Mesodermal cell (in vitro differentiated cells): ENCODE results near the gene GDF11.
A peak's percentile ranks its signal among the peaks of the same experiment; 100 is the strongest.

ENCODE experiments used
- H3K27ac ChIP-seq: 2 replicates; pipeline ENCODE4 v1.7.0; 2013; ENCODE audit warnings: mild to moderate bottlenecking, low read depth, low read length, moderate library complexity; ENCODE audit not compliant: severe bottlenecking
- H3K36me3 ChIP-seq: 2 replicates; pipeline ENCODE4 v1.7.1; 2013; ENCODE audit warnings: mild to moderate bottlenecking, low read length, moderate library complexity; ENCODE audit not compliant: control insufficient read depth, insufficient read depth
- H3K4me1 ChIP-seq: one replicate; pipeline ENCODE4 v1.7.1; 2013; ENCODE audit warnings: mild to moderate bottlenecking, low read length; ENCODE audit not compliant: insufficient read depth, control insufficient read depth, poor library complexity, severe bottlenecking
- H3K4me3 ChIP-seq: 2 replicates; pipeline ENCODE4 v1.7.0; 2013; ENCODE audit warnings: low read length, control low read depth, mild to moderate bottlenecking; ENCODE audit not compliant: insufficient read depth, poor library complexity, severe bottlenecking; ENCODE audit errors: extremely low read depth
- H3K9me3 ChIP-seq: 2 replicates; pipeline ENCODE4 v1.7.1; 2013; ENCODE audit warnings: mild to moderate bottlenecking, low read length, moderate library complexity; ENCODE audit not compliant: control insufficient read depth
- WGBS, 2 experiments: methylation state at CpG; one replicate each; pipeline ENCODE4 v1.1.5; 2013; ENCODE audit warnings: missing lambda C conversion rate in 2 of 2; ENCODE audit not compliant: insufficient coverage in 2 of 2; 5-methylcytosine and 5-hydroxymethylcytosine counted together

GDF11 gene

GRCh38 chr12:55718015-55718414, 24.9 kb upstream of the GDF11 start:
- Histone ChIP-seq H3K4me1 (peaks cover 32% of the 10 kb centered on the region), H3K27ac (peak overlapping the region; percentile 41), H3K36me3 (peaks cover 11% of the 10 kb centered on the region), H3K4me3 (peak overlapping the region; percentile 2), H3K9me3 (no peaks in the 10 kb centered on the region)
- 53% methylated on average over 2 of the region's 4 CpGs; no CpG with 5 or more reads in 1 of the 2 experiments for WGBS, 2 experiments

- 64 to 93% methylated on average over 2 to 3 of the region's 4 CpGs for WGBS, 2 experiments
- Histone ChIP-seq H3K9me3 (no peaks in the 10 kb centered on the region), H3K4me3 (no peak overlapping the region), H3K27ac (peak overlapping the region; percentile 41), H3K4me1 (peaks cover 32% of the 10 kb centered on the region), H3K36me3 (peaks cover 17% of the 10 kb centered on the region)
These were observed 24.2 kb upstream of the GDF11 start for GRCh38 chr12:55718624-55719275.

- H3K36me3 ChIP-seq = peaks cover 24% of the 10 kb centered on the region
- H3K4me1 ChIP-seq = peaks cover 32% of the 10 kb centered on the region
- no peaks in the 10 kb centered on the region for H3K9me3 ChIP-seq
- H3K27ac ChIP-seq = no peak overlapping the region
- WGBS, 2 experiments = 86% methylated on average over 3 of the region's 7 CpGs; no CpG with 5 or more reads in 1 of the 2 experiments
- H3K4me3 ChIP-seq = no peak overlapping the region
These were observed 23.6 kb upstream of the GDF11 start for GRCh38 chr12:55719371-55719770.

- Histone ChIP-seq H3K4me3 (no peak within 1 kb of the TSS), H3K4me1 (peaks cover 32% of the 10 kb centered on the region), H3K36me3 (peaks cover 31% of the 10 kb centered on the region), H3K9me3 (no peaks in the 10 kb centered on the region), H3K27ac (no peak within 1 kb of the TSS)
- WGBS, 2 experiments = 92 to 93% methylated on average over 1 to 3 of the region's 6 CpGs
These were observed 22.8 kb upstream of the GDF11 start, which contains the start of gene RDH5 for GRCh38 chr12:55720071-55720564. TSS of gene RDH5 (plus strand) at chr12:55720393. CDS start at chr12:55721185, 792 bp downstream.

GRCh38 chr12:55720894-55721444, 22.0 kb upstream of the GDF11 start:
- no peak overlapping the region for H3K4me3 ChIP-seq
- no peak overlapping the region for H3K27ac ChIP-seq
- no peaks in the 10 kb centered on the region for H3K9me3 ChIP-seq
- 66 to 81% methylated on average over 9 of the region's 9 CpGs for WGBS, 2 experiments
- H3K4me1 ChIP-seq = peaks cover 29% of the 10 kb centered on the region
- H3K36me3 ChIP-seq = peaks cover 40% of the 10 kb centered on the region

- Histone ChIP-seq H3K27ac (no peak overlapping the region), H3K36me3 (peaks cover 47% of the 10 kb centered on the region), H3K4me1 (peaks cover 30% of the 10 kb centered on the region), H3K4me3 (no peak overlapping the region), H3K9me3 (no peaks in the 10 kb centered on the region)
- WGBS, 2 experiments = 87 to 90% methylated on average over 8 to 13 of the region's 14 CpGs
These were observed 21.2 kb upstream of the GDF11 start for GRCh38 chr12:55721601-55722213.

GRCh38 chr12:55722948-55723347, 20.0 kb upstream of the GDF11 start:
- peaks cover 58% of the 10 kb centered on the region for H3K36me3 ChIP-seq
- H3K27ac ChIP-seq = no peak overlapping the region
- no peak overlapping the region for H3K4me3 ChIP-seq
- peaks cover 26% of the 10 kb centered on the region for H3K4me1 ChIP-seq
- 87 to 98% methylated on average over 5 to 7 of the region's 8 CpGs for whole genome bisulfite sequencing, 2 experiments
- H3K9me3 ChIP-seq = no peaks in the 10 kb centered on the region

- 93 to 94% methylated on average over 8 to 10 of the region's 10 CpGs for WGBS, 2 experiments
- peaks cover 19% of the 10 kb centered on the region for H3K4me1 ChIP-seq
- no peak overlapping the region for H3K4me3 ChIP-seq
- H3K36me3 ChIP-seq = peaks cover 58% of the 10 kb centered on the region
- H3K9me3 ChIP-seq = no peaks in the 10 kb centered on the region
- H3K27ac ChIP-seq = no peak overlapping the region
These were observed 19.3 kb upstream of the GDF11 start for GRCh38 chr12:55723516-55724225.

- H3K36me3 ChIP-seq = peaks cover 58% of the 10 kb centered on the region
- H3K4me1 ChIP-seq = peaks cover 17% of the 10 kb centered on the region
- H3K4me3 ChIP-seq = no peak overlapping the region
- WGBS, 2 experiments = 80 to 84% methylated on average over 9 to 10 of the region's 11 CpGs
- H3K27ac ChIP-seq = no peak overlapping the region
- H3K9me3 ChIP-seq = no peaks in the 10 kb centered on the region
These were observed 18.5 kb upstream of the GDF11 start for GRCh38 chr12:55724226-55724939.

- H3K4me3 ChIP-seq = no peak overlapping the region
- peaks cover 13% of the 10 kb centered on the region for H3K4me1 ChIP-seq
- 86 to 91% methylated on average over 3 of the region's 3 CpGs for WGBS, 2 experiments
- peaks cover 56% of the 10 kb centered on the region for H3K36me3 ChIP-seq
- no peaks in the 10 kb centered on the region for H3K9me3 ChIP-seq
- no peak overlapping the region for H3K27ac ChIP-seq
These were observed 18.0 kb upstream of the GDF11 start for GRCh38 chr12:55724940-55725309.
